HFF-Myc (cell line): ENCODE data around the gene XRCC6.
"Not testable (repeated sequence)": the region's sequence is repeated elsewhere in the genome, so short reads cannot be mapped to it uniquely, and the experiment has no call there.

Experiments
- DNase-seq: peaks from one replicate; pipeline ENCODE4 v3.0.0-alpha.2; 2011; ENCODE audit warnings: low read depth; ENCODE audit errors: extremely low read depth
- H3K4me3 ChIP-seq: replicated peaks from 2 replicates; pipeline ENCODE4 v1.5.1; 2011; ENCODE audit warnings: low read depth, mild to moderate bottlenecking, control low read depth, low read length
- CTCF ChIP-seq: IDR thresholded peaks from 2 replicates; pipeline ENCODE4 v1.5.1; 2012; ENCODE audit warnings: mild to moderate bottlenecking, low read depth, low read length, control low read depth; ENCODE audit errors: missing control alignments

The XRCC6 gene

GRCh38 chr22:41661088-41661487 is 40.0 kb downstream of the XRCC6 start:
- TF ChIP-seq CTCF = no peak
- DNase-seq = no peak
- no peak overlapping the region for H3K4me3 ChIP-seq

DNA sequence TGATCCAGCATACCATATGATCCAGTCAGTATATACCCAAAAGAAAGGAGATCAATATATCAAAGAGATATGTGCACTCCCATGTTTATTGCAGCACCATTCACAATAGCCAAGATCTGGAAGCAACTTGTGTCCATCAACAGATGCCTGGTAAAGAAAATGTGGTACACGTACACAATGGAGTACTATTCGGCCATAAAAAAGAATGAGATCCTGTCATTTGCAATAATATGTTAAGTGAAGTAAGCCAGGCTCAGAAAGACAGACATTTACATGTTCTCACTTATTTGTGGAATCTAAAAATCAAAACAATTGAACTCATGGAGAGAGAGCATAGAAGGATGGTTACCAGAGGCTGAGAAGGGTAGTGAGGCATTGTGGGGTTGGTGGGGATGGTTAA is 40.6 kb downstream of the XRCC6 start:
- no peak for TF ChIP-seq CTCF
- no peak for DNase-seq
- H3K4me3 ChIP-seq = no peak overlapping the region

- H3K4me3 ChIP-seq, DNase-seq: not testable (repeated sequence)
Observed at GRCh38 chr22:41663594-41663993, 42.5 kb downstream of the XRCC6 start.

DNA sequence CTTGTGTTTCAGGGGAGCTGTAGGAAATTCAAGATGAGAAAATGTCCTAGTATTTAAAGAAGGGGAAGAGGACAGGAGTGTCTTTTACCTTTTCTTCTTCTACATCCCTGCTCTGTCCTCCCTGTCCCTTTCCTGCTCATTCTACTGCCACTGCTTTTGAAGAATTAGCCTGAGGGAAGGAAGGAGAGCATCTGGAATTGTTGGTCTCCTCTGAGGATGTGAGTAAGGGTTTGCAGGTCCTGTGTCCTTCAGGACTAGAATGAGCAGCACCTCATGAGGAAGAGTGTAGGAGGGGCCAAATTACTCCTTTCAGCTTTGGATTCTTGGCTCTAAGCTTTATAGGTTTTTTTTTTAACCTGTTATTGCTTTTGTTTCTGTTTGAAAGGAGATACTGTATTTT is 43.4 kb downstream of the XRCC6 start:
- no peak for TF ChIP-seq CTCF
- DNase-seq = no peak
- no peak overlapping the region for H3K4me3 ChIP-seq

DNA sequence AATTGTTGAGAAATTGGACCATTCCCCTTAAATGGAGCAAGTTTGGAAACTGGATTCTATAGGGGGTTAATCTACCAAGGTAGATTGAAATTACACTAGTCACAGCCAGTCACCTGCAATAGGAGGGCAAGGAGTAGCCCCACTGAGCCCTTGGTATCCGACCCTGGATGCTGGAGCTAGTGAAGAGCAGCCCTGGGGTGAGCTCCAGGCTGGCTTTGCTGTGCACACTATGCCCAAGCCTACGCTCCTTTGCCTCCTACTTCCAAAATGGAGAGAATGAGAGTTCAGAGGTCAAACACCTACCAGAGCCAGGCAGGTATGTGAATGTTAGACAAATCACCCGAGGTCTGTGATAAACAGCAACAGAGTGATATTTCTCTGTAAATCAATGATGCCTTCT is 43.9 kb downstream of the XRCC6 start:
- DNase-seq = no peak
- no peak for TF ChIP-seq CTCF
- H3K4me3 ChIP-seq = no peak overlapping the region

DNA sequence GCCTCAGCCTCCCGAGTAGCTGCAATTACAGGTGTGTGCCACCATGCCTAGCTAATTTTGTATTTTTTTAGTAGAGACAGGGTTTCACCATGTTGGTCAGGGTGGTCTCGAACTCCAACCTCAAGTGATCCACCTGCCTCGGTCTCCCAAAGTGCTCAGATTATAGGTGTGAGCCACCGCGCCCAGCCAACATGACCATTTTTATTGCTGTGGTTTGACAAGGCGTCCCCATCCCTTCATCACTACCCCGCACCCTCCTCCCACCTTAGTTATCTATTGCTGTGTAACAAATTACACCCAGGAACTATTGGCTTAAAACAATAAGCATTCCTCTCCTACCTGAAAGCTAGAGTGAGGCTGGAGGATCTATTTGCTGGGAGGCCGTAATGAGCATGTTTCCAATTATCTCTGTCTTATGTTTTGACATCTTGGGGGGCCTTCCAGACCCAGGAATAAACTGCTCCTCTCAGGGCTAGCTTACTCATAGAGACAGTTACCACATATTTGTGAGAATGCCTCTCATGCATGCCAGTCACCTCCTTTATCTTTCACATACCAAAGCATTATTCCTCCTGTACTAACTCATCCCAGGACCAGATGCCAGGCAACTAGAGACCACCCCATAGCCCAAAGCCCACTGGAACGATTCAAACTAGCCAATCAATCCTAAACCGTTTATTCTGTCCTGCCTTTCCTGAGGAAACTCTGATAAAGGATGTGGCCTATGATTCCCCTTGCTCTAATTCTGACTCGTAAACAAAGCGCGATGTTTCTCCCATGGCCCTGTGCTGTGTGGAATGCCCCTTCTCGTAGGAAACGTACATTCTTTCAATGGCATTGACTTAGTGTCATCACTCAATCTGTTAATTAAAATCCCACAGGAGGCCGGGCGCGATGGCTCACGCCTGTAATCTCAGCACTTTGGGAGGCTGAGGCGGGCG is 48.1 kb downstream of the XRCC6 start:
- no peak for DNase-seq
- no peak for TF ChIP-seq CTCF

DNA sequence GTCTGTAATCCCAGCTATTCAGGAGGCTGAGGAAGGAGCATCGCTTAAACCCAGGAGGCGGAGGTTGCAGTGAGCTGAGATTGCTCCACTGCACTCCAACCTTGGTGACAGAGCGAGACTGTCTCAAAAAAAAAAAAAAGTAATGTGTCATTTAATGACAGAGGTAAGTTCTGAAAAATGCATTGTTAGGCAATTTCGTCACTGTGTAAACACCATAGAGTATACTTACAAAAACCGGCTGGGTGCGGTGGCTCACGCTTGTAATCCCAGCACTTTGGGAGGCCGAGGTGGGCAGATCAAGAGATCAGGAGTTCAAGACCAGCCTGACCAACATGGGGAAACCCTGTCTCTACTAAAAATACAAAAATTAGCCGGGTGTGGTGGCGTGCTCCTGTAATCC is 51.0 kb downstream of the XRCC6 start:
- not testable (repeated sequence) for H3K4me3 ChIP-seq, DNase-seq

More for the DNA sequence above, 48.1 kb downstream of the XRCC6 start:
- H3K4me3 ChIP-seq = no peak overlapping the region

DNA sequence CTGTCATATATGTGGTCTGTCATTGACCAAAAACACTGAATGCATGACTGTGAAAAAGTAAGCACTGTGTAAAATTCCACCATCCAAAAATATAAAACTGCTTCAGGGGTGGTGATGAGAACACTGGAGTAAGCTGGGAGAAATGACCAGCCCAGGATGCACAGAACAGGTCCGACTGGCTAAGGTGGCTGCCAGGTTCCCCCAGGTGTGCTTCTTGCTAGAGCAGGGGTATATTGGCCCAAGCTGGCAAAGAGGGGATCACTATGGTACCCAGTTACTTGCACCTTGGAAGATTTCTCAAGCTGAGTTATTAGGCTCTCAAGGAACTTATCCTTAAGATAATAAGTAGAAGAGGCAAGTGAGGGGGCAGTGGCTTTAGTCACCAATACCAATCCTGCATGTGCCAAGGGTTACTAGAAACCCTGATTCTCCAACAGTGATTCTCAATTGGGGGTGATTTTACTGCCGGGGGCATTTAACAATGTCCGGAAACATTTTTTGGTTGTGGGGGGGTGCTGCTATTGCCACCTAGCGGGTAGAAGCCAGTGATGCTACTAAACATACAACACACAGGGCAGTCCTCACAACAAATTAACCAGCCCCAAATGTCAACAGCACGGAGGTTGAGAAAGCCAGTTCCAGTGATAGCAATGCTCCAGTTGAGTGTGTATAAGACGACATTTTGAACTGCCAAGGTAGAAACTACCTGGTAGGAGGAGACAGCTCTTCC is 51.9 kb downstream of the XRCC6 start:
- H3K4me3 ChIP-seq = no peak overlapping the region
- no peak for DNase-seq
- TF ChIP-seq CTCF = peak; percentile 42
